ENCODE results near the gene ITGB7. TPM values are rescaled to one million over a fixed set of nuclear protein-coding genes. Genes with fewer than 3 reads are reported as not detected.
"Not testable (repeated sequence)": the region's sequence is repeated elsewhere in the genome, so short reads cannot be mapped to it uniquely, and the experiment has no call there.

The ITGB7 gene
- polyA plus RNA-seq, 3 donors, result 1.4 to 2.3 (median 1.5) TPM

DNA sequence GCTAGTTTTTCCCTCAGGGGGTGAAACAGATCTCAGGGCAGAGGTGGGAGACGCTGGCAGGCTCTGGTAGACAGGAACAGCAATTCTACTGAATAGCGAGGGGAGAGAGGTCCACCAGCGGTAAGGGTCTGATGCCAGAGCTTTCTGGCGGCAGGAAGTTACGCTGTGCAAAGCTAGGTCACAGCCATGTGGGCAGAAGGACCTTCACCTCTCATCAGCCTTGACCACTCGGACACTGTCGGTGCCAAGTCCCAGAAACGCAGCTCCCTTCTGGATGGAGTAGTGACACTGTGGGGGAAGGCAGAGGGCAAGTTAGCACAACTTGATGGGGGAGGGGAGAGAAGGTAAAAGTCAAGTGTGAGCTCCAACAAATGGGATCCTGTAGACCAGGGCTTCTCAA lies 36.8 kb downstream of the ITGB7 start:
- no peak for DNase-seq (ENCODE audit: extremely low read depth in 1 of 11, low read depth in 9 of 11, low spot score in 4 of 11)

GRCh38 chr12:53169644-53170043 lies 37.4 kb downstream of the ITGB7 start:
- DNase-seq (ENCODE audit: extremely low read depth in 1 of 11, low read depth in 9 of 11, low spot score in 4 of 11), result no peak

DNA sequence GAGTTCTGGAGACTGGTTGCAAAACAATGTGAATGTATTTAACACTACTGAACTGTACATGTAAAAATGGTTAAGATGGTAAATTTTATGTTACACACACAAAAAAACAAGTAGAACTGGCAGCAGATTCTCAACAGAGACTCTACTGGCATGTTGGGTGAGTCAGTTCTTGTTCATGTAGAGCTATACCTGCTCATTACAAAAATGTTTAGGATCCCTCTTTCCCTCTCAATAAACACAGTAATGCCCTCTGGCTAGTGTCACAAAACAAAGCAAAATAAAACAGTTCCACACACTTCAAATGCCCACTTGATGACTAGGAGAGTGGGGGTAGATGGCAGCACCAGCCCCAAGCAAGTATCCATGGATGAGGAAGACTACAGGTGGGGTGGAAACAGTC lies 40.2 kb downstream of the ITGB7 start:
- DNase-seq (ENCODE audit: extremely low read depth in 1 of 11, low read depth in 9 of 11, low spot score in 4 of 11), result no peak

- DNase-seq (ENCODE audit: extremely low read depth in 1 of 11, low read depth in 9 of 11, low spot score in 4 of 11), result not testable (repeated sequence)
Observed at GRCh38 chr12:53163008-53163407, 44.0 kb downstream of the ITGB7 start.

DNA sequence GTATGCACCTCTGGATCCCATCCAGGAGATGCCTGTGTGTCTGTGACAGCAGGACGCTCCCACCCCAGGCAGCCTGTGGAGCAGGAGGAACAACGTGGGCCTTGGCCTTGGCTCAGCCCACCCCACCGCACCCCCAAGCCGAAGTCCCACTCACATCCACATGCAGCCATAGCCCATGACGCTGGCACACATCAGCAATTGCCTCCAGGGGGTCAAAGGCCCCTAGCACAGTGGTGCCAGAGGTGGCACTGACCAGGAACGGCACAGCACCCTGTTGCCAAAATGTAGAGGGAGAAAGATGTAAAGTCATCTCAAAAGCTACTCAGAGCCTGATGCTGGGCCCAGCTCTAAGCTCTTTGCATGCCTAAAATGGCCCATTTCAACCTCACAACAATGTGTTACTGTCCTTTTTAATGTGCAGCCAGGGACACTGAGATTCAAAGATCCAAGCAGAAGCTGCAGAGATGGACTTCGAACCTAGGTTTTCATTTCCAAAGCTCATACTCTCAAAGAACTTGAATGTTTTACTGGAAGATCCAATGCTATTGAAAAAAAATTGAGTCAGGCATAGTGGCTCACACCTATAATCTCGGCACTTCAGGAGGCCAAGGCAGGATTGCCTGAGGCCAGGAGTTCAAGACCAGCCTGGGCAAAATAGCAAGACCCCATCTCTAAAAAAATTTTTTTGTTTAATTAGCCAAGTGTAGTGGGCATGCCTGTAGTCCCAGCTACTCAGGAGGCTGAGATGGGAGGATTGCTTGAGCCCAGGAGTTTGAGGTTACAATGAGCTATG lies 45.7 kb downstream of the ITGB7 start:
- DNase-seq (ENCODE audit: extremely low read depth in 1 of 11, low read depth in 9 of 11, low spot score in 4 of 11), result no peak

GRCh38 chr12:53160673-53161072 lies 46.4 kb downstream of the ITGB7 start:
- no peak for DNase-seq (ENCODE audit: extremely low read depth in 1 of 11, low read depth in 9 of 11, low spot score in 4 of 11)

DNA sequence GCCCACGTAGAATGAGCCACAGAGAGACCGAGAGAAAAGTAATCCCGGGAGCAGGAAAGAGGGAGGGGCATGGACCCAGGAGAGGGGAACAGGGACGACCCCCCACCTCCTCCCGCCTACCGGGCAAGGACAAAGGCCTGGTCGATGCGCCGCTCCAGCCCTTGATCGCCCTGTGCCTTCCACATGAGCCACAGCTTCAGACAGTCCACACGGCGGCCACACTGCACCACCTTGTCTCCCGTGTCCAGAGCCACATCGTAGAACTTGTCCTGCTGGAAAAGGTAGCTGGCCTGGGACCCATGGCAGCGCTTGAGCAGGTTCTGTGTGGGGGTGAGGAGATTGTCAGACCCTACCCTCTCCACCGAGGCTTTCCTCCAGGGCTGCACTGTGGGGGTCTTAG lies 47.1 kb downstream of the ITGB7 start:
- no peak for DNase-seq (ENCODE audit: extremely low read depth in 1 of 11, low read depth in 9 of 11, low spot score in 4 of 11)

DNA sequence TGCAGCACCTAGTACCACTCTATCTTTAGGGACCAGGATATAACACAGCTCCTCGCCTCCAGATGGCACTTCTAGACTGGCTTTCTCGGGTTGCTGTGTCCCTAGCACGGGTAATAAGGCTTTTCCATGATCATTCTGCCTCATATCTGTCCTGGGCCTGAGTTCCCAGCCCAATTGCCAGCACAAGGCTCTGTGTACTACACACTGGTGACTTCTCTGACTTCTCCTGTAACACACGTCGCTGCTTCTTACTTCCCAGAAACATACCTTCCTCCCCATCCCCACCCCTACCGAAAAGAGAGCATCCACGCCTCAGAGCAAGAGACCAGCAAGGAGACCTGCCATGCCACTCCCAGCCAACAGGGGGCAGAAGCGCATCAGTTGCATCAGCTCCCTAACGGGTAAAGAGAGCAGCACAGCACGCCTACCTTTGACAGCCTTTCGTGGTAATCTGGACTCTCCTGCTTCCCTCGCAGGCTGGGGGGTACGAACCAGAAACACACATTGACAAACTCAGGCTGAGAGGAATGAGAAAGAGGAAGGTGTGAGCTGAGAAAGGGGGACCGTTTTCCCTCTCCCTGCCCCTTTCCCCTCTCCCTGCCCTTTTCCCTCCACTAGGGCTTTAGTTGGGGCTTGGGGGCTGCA lies 47.7 kb downstream of the ITGB7 start:
- peak in 9 of 11 donors; percentile 40 to 69 (median 58) for DNase-seq (ENCODE audit: extremely low read depth in 1 of 11, low read depth in 9 of 11, low spot score in 4 of 11)

DNA sequence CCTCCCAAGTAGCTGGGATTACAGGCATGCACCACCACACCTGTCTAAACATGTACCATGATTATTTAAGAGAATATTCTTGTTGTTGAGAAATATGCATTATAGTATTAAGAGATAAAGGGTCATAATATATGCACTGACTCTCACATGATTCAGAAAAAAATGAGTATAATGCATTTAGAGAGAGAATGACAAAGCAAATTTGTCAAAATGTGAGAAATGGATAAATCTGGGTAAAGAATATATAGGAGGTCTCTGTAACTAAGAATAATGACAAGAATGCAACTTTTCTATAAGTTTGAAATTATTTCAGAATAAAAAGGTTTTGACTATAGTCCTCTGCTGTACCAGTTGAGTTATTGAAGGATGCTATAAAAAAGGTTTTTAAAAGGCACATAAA lies 54.7 kb downstream of the ITGB7 start:
- DNase-seq (ENCODE audit: extremely low read depth in 1 of 11, low read depth in 9 of 11, low spot score in 4 of 11), result no peak

- no peak for DNase-seq (ENCODE audit: extremely low read depth in 1 of 11, low read depth in 9 of 11, low spot score in 4 of 11)
Observed at GRCh38 chr12:53151039-53151438, 56.0 kb downstream of the ITGB7 start.

GRCh38 chr12:53147653-53148052 lies 59.4 kb downstream of the ITGB7 start:
- no peak for DNase-seq (ENCODE audit: extremely low read depth in 1 of 11, low read depth in 9 of 11, low spot score in 4 of 11)

- no peak for DNase-seq (ENCODE audit: extremely low read depth in 1 of 11, low read depth in 9 of 11, low spot score in 4 of 11)
Observed at GRCh38 chr12:53147181-53147580, 59.9 kb downstream of the ITGB7 start.

- no peak for DNase-seq (ENCODE audit: extremely low read depth in 1 of 11, low read depth in 9 of 11, low spot score in 4 of 11)
Observed at GRCh38 chr12:53145383-53146260, 61.4 kb downstream of the ITGB7 start.

DNA sequence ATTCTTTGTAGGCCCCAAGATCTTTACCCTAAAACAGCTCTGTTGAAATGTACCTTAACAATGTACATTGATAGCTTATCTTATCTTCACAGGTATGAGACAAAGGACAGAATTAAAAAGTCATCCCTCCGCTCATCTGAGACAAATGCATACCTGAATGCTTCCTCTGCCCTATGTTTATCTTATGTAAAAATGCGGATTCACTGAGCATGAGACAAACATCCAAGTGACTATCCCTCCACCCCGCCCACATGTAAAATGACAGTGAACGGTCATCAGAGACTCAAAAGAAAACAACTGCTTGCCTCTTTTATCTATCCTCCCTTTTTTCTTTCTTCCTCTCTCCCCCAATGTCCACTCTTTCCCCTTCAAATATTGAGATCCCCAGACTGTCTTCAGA lies 63.7 kb downstream of the ITGB7 start:
- no peak for DNase-seq (ENCODE audit: extremely low read depth in 1 of 11, low read depth in 9 of 11, low spot score in 4 of 11)

Other genes starting within 250 kb of the ITGB7 start
- gene EIF4B, start 200.8 kb downstream of the ITGB7 start, polyA plus RNA-seq (ENCODE audit: insufficient read length in 3 of 3), result 100 to 1,000 TPM; 472 to 507 (median 487) TPM
- 100 to 1,000 TPM in 2 of 3 donors, 10 to 100 TPM in 1; 94.1 to 144 (median 111) TPM for gene TNS2, start 157.2 kb downstream of the ITGB7 start, polyA plus RNA-seq (ENCODE audit: insufficient read length in 3 of 3)
- 10 to 100 TPM; 15.1 to 20.2 (median 17.1) TPM for gene SPRYD3, start 127.9 kb downstream of the ITGB7 start, polyA plus RNA-seq (ENCODE audit: insufficient read length in 3 of 3)
- 10 to 100 TPM; 12.8 to 24.2 (median 14.2) TPM for gene IGFBP6, start 109.6 kb downstream of the ITGB7 start, polyA plus RNA-seq (ENCODE audit: insufficient read length in 3 of 3)
- 1 to 10 TPM; 2.0 to 2.3 (median 2.1) TPM for gene SOAT2, start 103.8 kb downstream of the ITGB7 start, polyA plus RNA-seq (ENCODE audit: insufficient read length in 3 of 3)
- 10 to 100 TPM; 73.3 to 78.5 (median 74.5) TPM for gene ZNF740, start 26.5 kb downstream of the ITGB7 start, polyA plus RNA-seq (ENCODE audit: insufficient read length in 3 of 3)
- gene CSAD, start 26.3 kb downstream of the ITGB7 start, polyA plus RNA-seq (ENCODE audit: insufficient read length in 3 of 3), result 100 to 1,000 TPM in 1 of 3 donors, 10 to 100 TPM in 2; 44.3 to 111 (median 47.0) TPM
- 10 to 100 TPM; 28.4 to 36.6 (median 31.4) TPM for gene RARG, start 25.0 kb upstream of the ITGB7 start, polyA plus RNA-seq (ENCODE audit: insufficient read length in 3 of 3)
- 10 to 100 TPM; 11.6 to 13.0 (median 12.5) TPM for gene ESPL1, start 61.0 kb upstream of the ITGB7 start, polyA plus RNA-seq (ENCODE audit: insufficient read length in 3 of 3)
- gene PFDN5, start 88.3 kb upstream of the ITGB7 start, polyA plus RNA-seq (ENCODE audit: insufficient read length in 3 of 3), result 100 to 1,000 TPM; 594 to 736 (median 735) TPM
- gene MYG1, start 92.4 kb upstream of the ITGB7 start, polyA plus RNA-seq (ENCODE audit: insufficient read length in 3 of 3), result 10 to 100 TPM; 45.0 to 57.6 (median 53.7) TPM
- gene AAAS, start 114.4 kb upstream of the ITGB7 start, polyA plus RNA-seq (ENCODE audit: insufficient read length in 3 of 3), result 10 to 100 TPM; 78.6 to 96.1 (median 82.0) TPM
- under 1 TPM in 2 of 3 donors, not detected in 1; 0.20 to 0.23 TPM for gene SP7, start 129.1 kb upstream of the ITGB7 start, polyA plus RNA-seq (ENCODE audit: insufficient read length in 3 of 3)
- 10 to 100 TPM; 74.4 to 86.0 (median 83.6) TPM for gene SP1, start 172.9 kb upstream of the ITGB7 start, polyA plus RNA-seq (ENCODE audit: insufficient read length in 3 of 3)
- under 1 TPM; 0.26 to 0.30 (median 0.29) TPM for gene AMHR2, start 216.6 kb upstream of the ITGB7 start, polyA plus RNA-seq (ENCODE audit: insufficient read length in 3 of 3)
- gene PRR13, start 234.5 kb upstream of the ITGB7 start, polyA plus RNA-seq (ENCODE audit: insufficient read length in 3 of 3), result 100 to 1,000 TPM; 164 to 186 (median 169) TPM
- 1,000 to 10,000 TPM; 1,105 to 1,163 (median 1,124) TPM for gene PCBP2, start 244.9 kb upstream of the ITGB7 start, polyA plus RNA-seq (ENCODE audit: insufficient read length in 3 of 3)